Smooth muscle cell (in vitro differentiated cells): ENCODE data around the gene GDA. TPM values are rescaled to one million over a fixed set of nuclear protein-coding genes. Genes with fewer than 3 reads are reported as not detected.
A peak's percentile ranks its signal among the peaks of the same experiment; 100 is the strongest.

ENCODE experiments used
- DNase-seq: peaks from one replicate; lab custom pipeline; 2025; ENCODE audit not compliant: unreplicated experiment; lab: John Stamatoyannopoulos, UW
- H2AFZ ChIP-seq: fragments of 200-600 bp; sonication (generic); 2 replicates; pipeline ENCODE4 v1.6.0; 2016; ENCODE audit warnings: antibody characterized with exemption, low read depth, mild to moderate bottlenecking
- H3F3A ChIP-seq: fragments of 200-600 bp; sonication (generic); 2 replicates; pipeline ENCODE4 v1.6.0; 2017; ENCODE audit warnings: antibody characterized with exemption, low read depth
- H3K27ac ChIP-seq: fragments of 200-600 bp; sonication (generic); 2 replicates; pipeline ENCODE4 v1.5.1; 2016; ENCODE audit warnings: low read depth, mild to moderate bottlenecking
- H3K27me3 ChIP-seq: fragments of 200-600 bp; sonication (generic); 2 replicates; pipeline ENCODE4 v1.6.1; 2016; ENCODE audit warnings: low read depth, mild to moderate bottlenecking
- H3K36me3 ChIP-seq: fragments of 200-600 bp; sonication (generic); 2 replicates; pipeline ENCODE4 v1.5.1; 2016; ENCODE audit warnings: low read depth
- H3K4me1 ChIP-seq: fragments of 200-600 bp; sonication (generic); 2 replicates; pipeline ENCODE4 v1.5.1; 2016; ENCODE audit warnings: low read depth
- H3K4me2 ChIP-seq: fragments of 200-600 bp; sonication (generic); 2 replicates; pipeline ENCODE4 v1.6.0; 2016; ENCODE audit warnings: mild to moderate bottlenecking
- H3K4me3 ChIP-seq: fragments of 200-600 bp; sonication (generic); 2 replicates; pipeline ENCODE4 v1.5.1; 2016; ENCODE audit warnings: mild to moderate bottlenecking
- H3K79me2 ChIP-seq: fragments of 200-600 bp; sonication (generic); 2 replicates; pipeline ENCODE4 v1.6.0; 2016; ENCODE audit warnings: low read depth, mild to moderate bottlenecking
- H3K9ac ChIP-seq: fragments of 200-600 bp; sonication (generic); 2 replicates; pipeline ENCODE4 v1.6.0; 2016; ENCODE audit warnings: low read depth
- H3K9me3 ChIP-seq: fragments of 200-600 bp; sonication (generic); replicated peaks from 2 replicates; pipeline ENCODE4 v1.5.1; 2016; ENCODE audit warnings: low read depth
- H4K20me1 ChIP-seq: fragments of 200-600 bp; sonication (generic); 2 replicates; pipeline ENCODE4 v1.6.0; 2016; ENCODE audit warnings: low read depth
- WGBS: methylation state at CpG from one replicate; pipeline ENCODE4 v1.1.7; 2016; ENCODE audit warnings: low lambda C conversion rate; 5-methylcytosine and 5-hydroxymethylcytosine counted together
- polyA plus RNA-seq: library from polyadenylated mRNA; unstranded; fragments of >200 nt; fragmentation: Nextera tagmentation; extraction: Ambion mirVana; gene quantifications from 2 replicates; pipeline ENCODE4 v1.2.1, GENCODE V29; 2016
- total RNA-seq: library from RNA; depleted of rRNA; stranded (reverse); fragments of >200 nt; gene quantifications from 2 replicates; pipeline ENCODE4 v1.2.3, GENCODE V29; 2014
- TF ChIP-seq, protein P1 (sequence below): fragments of 200-600 bp; sonication (generic); IDR thresholded peaks from 2 replicates; pipeline ENCODE4 v1.5.1; 2017; ENCODE audit warnings: borderline replicate concordance, mild to moderate bottlenecking, antibody characterized with exemption; ENCODE audit not compliant: insufficient read depth, poor library complexity, severe bottlenecking

The GDA gene
- total and polyA plus RNA-seq, 2 experiments from 2014 or later, result 1.4 to 10.3 TPM

DNA sequence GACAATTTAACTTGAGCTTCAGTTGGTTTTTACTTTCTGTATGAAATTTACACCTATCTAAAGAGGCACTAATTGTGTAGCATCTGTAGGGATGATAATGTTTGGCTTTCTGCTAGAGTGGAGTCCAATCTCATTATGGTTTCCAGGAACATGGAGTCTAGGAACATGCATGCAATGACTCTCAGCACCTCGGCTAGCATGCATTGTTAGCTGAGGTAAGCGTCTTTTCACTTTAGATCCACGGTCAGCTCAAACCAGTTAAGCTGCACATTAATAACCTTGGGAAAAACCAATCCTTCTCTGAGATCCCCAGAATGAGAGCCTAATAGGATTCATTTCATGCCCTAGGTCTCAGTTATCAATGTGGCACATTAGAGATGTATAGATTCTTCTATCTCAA lies 7.8 kb upstream of the GDA start:
- H3K9ac ChIP-seq, result no peak overlapping the region
- no peaks in the 10 kb centered on the region for H3K36me3 ChIP-seq
- no peak overlapping the region for H3K4me2 ChIP-seq
- TF ChIP-seq, protein P1, sequence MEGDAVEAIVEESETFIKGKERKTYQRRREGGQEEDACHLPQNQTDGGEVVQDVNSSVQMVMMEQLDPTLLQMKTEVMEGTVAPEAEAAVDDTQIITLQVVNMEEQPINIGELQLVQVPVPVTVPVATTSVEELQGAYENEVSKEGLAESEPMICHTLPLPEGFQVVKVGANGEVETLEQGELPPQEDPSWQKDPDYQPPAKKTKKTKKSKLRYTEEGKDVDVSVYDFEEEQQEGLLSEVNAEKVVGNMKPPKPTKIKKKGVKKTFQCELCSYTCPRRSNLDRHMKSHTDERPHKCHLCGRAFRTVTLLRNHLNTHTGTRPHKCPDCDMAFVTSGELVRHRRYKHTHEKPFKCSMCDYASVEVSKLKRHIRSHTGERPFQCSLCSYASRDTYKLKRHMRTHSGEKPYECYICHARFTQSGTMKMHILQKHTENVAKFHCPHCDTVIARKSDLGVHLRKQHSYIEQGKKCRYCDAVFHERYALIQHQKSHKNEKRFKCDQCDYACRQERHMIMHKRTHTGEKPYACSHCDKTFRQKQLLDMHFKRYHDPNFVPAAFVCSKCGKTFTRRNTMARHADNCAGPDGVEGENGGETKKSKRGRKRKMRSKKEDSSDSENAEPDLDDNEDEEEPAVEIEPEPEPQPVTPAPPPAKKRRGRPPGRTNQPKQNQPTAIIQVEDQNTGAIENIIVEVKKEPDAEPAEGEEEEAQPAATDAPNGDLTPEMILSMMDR, result no peak
- no peak for DNase-seq
- H3K27me3 ChIP-seq, result no peaks in the 10 kb centered on the region
- no peaks in the 10 kb centered on the region for H3K79me2 ChIP-seq
- H3F3A ChIP-seq, result no peaks in the 10 kb centered on the region
- no peaks in the 10 kb centered on the region for H4K20me1 ChIP-seq
- no peak overlapping the region for H3K27ac ChIP-seq
- no peaks in the 10 kb centered on the region for H3K4me1 ChIP-seq
- no peak overlapping the region for H2AFZ ChIP-seq
- 92% methylated on average over 3 of the region's 3 CpGs for WGBS
- H3K4me3 ChIP-seq, result no peak overlapping the region
- no peaks in the 10 kb centered on the region for H3K9me3 ChIP-seq

DNA sequence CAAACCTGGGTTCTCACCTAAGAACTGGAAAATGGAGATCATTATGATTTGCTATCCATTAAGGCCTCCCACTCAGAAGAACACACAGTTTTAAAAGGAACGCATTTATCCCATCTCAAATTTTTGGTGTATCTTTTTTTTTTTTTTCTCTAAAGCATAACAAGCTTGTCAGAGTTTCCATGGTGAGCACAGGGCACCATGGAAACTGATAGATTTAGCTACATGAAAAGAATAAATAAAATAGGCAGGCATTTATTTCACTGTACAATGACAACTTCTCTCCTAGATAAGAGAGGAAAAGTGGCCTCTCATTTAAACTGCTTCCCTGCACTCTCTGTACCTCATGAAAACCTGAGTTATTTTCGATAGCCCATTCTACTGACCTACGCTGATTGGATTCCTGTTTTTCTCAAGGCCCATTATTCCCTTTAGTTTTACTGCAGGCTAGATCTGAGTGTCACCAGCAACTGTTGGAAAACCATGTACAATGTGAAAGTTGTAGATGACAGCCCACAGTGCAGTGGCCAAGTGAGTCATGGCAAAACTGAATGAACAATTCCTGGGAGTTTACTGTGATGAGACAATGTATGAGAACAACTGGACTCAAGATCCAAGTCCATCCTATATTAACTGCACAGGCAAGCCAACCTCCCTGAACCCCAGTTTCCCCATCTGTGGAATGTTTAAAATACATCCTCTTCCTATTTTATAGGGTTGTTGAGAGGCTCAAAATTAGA lies 4.3 kb upstream of the GDA start:
- no peaks in the 10 kb centered on the region for H4K20me1 ChIP-seq
- H3K4me2 ChIP-seq, result no peak overlapping the region
- H3K4me1 ChIP-seq, result peaks cover 3% of the 10 kb centered on the region
- no peaks in the 10 kb centered on the region for H3K36me3 ChIP-seq
- H3K79me2 ChIP-seq, result no peaks in the 10 kb centered on the region
- peak overlapping the region; percentile 55 for H3K27ac ChIP-seq
- no peaks in the 10 kb centered on the region for H3K9me3 ChIP-seq
- H3K9ac ChIP-seq, result no peak overlapping the region
- H3K27me3 ChIP-seq, result peaks cover 23% of the 10 kb centered on the region
- H2AFZ ChIP-seq, result no peak overlapping the region
- TF ChIP-seq, protein P1, result no peak
- no peak for DNase-seq
- no peak overlapping the region for H3K4me3 ChIP-seq
- H3F3A ChIP-seq, result no peaks in the 10 kb centered on the region
- WGBS, result 94% methylated on average over 3 of the region's 3 CpGs

DNA sequence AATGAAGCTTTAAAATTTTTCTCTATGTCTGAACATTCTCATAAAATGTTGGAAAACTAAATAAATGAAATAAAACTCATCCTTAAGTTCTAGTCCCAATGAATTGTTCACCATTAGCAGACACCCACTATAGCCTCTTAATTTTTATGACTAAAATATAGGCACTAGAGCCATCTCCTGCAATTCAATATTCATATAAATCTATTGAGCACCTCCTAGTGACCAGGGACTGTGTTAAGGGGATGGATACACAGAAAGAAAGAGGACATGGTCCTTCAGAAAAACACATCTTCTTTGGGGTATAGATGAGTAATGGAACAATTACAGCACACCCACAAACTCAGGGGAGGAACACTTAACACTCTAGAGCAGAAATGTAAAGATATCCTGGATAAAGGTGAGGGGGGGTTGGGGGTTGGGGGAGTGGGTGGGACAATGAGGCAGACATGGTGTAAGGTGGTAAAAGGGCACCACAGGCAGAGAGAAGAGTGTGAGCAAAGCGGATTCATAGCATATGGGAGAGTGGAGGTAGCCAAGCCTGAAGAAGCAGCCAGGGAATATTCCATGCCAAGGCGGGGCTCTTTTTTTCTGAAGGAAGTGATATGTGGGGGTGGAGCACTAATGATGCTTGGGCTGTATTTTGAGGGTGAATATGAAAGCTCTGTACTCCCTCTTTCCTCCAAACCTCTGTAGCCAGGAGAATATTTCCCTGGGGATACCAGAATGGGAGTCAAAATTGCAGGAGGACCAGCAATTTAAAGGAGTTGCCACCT lies 3.3 kb upstream of the GDA start:
- WGBS, result 89% methylated on average over 2 of the region's 2 CpGs
- DNase-seq, result no peak
- Histone ChIP-seq H4K20me1 (no peaks in the 10 kb centered on the region), H2AFZ (no peak overlapping the region), H3K27me3 (peaks cover 33% of the 10 kb centered on the region), H3K79me2 (no peaks in the 10 kb centered on the region), H3K9ac (no peak overlapping the region), H3K9me3 (no peaks in the 10 kb centered on the region), H3K4me3 (no peak overlapping the region), H3K27ac (peak overlapping the region; percentile 57), H3K36me3 (no peaks in the 10 kb centered on the region), H3K4me1 (peaks cover 3% of the 10 kb centered on the region), H3F3A (no peaks in the 10 kb centered on the region), H3K4me2 (no peak overlapping the region)
- TF ChIP-seq, protein P1, result no peak

DNA sequence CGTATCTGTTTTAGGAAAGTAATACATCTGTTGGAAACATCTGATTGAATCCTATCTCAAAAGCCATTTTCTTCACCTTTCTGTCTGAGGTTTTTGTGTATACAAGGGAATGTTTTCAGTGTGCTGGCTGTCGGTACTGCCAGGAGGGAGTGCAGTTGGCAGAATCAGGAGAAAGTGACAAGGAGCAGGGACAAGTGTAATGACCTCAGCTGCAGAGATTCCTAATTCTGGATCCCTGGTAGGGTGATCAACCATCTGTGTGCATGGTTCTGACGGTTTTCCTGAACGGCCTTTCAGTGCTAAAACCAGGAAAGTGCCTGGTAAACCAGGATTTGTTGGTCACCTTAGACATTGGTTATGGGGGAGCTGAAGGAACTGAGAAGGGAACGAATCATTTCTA lies 1.6 kb upstream of the GDA start:
- no peaks in the 10 kb centered on the region for H3F3A ChIP-seq
- H2AFZ ChIP-seq, result no peak overlapping the region
- H3K4me2 ChIP-seq, result no peak overlapping the region
- no peak for DNase-seq
- no peaks in the 10 kb centered on the region for H3K9me3 ChIP-seq
- peak overlapping the region; percentile 2 for H3K9ac ChIP-seq
- H3K4me3 ChIP-seq, result no peak overlapping the region
- 85% methylated on average over 5 of the region's 5 CpGs for WGBS
- H3K36me3 ChIP-seq, result no peaks in the 10 kb centered on the region
- H3K4me1 ChIP-seq, result peaks cover 3% of the 10 kb centered on the region
- H3K27ac ChIP-seq, result peak overlapping the region; percentile 52
- no peaks in the 10 kb centered on the region for H3K79me2 ChIP-seq
- TF ChIP-seq, protein P1, result no peak
- H4K20me1 ChIP-seq, result no peaks in the 10 kb centered on the region
- peaks cover 38% of the 10 kb centered on the region for H3K27me3 ChIP-seq
